AG08395 (cell line): ENCODE results near the gene TACC2.
A peak's percentile ranks its signal among the peaks of the same experiment; 100 is the strongest.
"Not testable (repeated sequence)": the region's sequence is repeated elsewhere in the genome, so short reads cannot be mapped to it uniquely, and the experiment has no call there.

Source experiments
- DNase-seq: peaks from one replicate; pipeline ENCODE4 v3.0.0; 2012; ENCODE audit warnings: mixed read lengths, low spot score

TACC2 gene

GRCh38 chr10:121978511-121978910 lies 10.5 kb upstream of the TACC2 start:
- no peak for DNase-seq

DNA sequence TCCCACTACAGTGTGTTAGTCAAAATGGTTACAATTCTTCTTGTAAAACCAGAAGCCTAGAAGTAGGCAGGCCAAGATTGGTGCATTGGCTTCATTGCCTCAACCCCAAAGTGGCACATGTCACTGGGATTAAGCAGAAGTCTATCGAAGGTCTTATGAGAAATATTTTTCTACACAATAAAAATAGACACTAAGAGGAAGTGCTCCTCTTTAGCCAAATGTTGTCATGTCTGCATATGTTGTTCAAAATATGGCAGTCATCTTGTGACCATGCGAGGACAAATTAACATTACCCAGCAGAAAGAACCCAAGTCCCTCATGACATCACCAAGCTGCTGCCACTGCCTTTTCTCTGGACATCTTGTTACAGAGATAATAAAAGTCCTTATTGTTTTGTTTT lies 7.6 kb upstream of the TACC2 start:
- DNase-seq = no peak

DNA sequence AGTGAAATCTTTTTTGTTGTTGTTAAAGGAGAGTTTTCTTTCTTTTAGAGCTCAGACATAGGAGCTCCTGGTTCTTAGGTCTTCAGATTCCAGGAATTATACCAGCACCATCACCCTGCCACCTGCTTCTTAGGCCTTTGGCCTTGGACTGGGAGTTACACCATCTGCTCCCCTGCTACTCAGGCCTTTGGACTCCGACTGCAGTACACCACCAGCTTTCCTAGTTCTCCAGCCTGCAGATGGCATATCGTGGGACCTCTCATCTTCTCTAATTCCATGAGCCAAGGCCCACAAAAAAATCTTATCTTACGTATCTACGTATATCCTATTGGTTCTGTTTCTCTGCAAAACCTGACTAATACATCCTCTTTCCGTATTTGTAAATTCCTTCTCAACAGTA lies 5.1 kb upstream of the TACC2 start:
- no peak for DNase-seq

DNA sequence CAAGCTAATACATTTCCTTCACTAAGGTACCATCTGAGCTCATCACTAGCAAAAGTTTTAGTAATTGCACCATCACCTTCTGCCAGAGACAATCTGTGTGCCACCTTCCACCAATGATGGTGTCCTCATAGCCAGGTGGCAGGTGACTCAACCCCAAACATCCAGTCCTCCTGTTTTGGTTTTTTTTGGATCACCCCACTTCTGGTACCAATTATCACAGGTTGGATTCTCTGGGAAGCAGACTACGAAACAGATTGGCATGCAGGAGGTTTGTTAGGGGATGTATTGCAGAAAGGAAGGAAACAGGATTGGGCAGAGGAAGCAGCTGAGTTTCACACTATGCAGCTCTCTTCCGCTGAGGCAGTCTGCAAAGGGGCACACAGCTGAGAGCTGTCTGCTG lies 4.5 kb upstream of the TACC2 start:
- no peak for DNase-seq

DNA sequence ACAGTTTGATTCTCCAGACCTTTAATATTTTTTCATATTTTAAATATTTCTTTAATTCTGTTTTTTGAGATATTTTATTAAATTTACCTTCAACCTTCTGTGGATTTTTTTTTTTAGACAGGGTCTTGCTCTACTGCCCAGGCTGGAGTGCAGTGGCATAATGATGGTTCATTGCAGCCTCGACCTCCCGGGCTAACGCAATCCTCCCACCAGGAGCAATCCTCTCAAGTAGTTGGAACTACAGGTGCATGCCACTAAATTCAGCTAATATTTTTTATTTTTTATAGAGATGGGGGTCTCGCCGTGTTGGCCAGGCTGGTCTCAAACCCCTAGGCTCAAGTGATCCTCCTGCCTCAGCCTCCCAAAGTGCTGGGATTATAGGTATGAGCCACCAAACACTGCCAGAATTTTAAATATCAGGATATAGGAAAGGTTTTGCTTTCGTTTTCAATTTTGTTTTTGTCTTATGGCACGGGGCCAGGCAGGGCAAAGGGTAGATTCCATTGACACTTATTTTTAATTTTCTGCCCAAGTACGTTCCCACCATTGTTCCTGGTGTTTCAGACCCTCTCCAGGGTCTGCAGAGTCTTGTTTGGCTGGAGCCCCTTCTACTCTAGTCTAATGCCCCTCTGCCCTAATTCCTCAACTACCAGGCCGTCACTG lies 1.2 kb downstream of the TACC2 start:
- no peak for DNase-seq

- DNase-seq = not testable (repeated sequence)
Measured at GRCh38 chr10:121991727-121992126, 2.8 kb downstream of the TACC2 start.

GRCh38 chr10:121994429-121994941 lies 5.5 kb downstream of the TACC2 start:
- no peak for DNase-seq

GRCh38 chr10:121998462-121998861 lies 9.5 kb downstream of the TACC2 start:
- no peak for DNase-seq

- DNase-seq = peak; percentile 20
Measured at GRCh38 chr10:121999301-121999700, 10.3 kb downstream of the TACC2 start.

DNA sequence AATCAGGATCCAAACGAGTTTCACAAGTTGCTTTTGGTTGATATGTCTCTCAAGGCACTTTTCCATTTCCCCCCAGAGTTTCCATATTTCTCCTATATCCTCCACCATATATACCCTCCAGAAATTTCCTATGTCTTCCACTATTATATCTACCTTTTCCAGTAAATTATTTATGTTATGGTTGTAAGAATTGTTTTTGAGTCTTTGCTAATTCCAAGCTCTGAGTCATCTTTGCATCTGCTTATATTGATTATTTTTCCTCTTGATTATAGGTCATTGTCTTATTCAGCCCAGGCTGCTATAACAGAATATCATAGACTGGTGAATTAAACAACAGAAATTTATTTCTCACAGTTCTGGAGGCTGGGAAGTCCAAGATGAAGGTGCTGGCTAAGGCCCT lies 12.7 kb downstream of the TACC2 start:
- DNase-seq = no peak

GRCh38 chr10:122007415-122007814 lies 18.5 kb downstream of the TACC2 start:
- no peak for DNase-seq

GRCh38 chr10:122010405-122011050 lies 21.6 kb downstream of the TACC2 start:
- DNase-seq = no peak

DNA sequence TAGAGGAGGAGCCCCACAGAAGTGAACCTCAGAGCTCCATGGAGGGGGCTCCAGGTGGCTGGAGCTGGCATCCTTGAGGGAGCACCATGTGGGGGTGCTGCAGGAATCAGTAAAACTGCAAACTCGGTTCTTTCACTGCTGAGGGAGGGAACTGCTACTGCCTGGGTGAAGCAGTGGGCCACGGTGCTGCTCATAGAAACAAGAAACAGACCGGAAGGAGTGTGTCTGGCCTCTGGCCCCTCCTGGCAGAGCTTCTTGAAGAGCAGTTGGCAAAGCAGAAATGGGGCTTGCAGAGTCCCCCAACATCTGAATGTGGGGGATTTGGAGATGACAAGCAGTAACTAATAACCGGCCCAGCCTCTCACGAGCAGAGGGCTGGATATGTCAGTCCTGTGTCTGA lies 23.8 kb downstream of the TACC2 start:
- DNase-seq = no peak

DNA sequence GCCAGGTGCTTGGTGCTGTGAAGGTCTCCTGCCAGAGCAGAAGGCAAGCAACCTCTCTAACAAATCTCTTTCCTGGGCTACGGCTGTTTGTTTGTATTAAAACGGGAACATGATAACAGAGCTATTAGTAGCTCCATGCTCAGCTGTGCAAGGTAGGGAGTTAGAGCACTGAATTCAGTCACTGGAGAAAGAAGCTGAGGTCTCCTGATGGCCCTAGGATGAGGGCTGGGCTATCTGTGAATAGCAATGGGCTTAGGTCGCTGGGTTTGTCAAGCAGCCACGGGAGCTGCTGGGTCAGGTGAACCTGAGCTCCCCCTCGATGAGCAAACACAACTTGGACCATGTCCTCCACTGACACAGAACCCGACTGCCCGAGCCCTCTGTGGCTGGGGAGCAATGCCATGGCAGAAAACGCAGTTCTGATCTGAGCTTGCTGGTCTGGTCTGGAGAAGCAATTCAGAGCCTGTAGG lies 24.4 kb downstream of the TACC2 start:
- no peak for DNase-seq

DNA sequence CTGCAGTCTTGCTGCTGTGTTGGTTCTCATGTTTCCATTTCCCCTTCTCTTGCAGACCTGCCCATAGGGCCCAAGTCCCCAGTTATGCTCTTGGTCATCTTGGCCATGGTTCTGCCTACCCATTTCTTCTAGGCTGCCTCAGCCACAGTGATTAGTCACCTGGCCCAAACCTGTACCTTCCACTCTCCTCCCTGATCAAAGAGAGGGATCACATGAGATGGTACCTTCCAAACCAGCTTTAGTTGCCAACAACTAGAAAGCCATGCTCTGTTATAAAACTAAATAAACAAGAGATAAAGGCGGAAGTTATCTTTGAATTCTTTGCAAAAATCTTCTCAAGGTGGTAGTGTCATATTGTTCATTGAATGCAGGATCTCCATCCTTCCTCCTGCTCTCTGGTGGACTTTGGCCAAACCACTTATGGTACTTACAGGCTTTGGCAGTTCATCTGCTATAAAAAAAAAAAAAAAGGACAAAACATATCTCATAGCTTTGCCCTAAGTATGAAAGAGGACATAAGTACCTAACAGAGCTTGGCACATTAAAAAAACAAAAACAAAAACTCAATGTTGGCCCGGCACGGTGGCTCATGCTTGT lies 25.8 kb downstream of the TACC2 start:
- no peak for DNase-seq

DNA sequence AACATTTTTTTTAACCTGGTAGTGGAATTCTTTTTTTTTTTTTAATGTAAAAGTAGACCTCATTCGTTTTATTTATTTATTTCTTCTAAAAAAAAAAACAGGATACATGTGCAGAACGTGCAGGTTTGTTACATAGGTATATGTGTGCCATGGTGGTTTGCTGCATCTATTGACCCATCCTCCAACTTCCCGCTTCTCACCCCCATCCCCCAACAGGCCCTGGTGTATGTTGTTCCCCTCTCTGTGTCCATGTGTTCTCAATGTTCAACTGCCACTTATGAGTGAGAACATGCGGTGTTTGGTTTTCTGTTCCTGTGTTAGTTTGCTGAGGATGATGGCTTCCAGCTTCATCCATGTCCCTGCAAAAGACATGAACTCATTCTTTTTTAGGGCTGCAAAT lies 29.0 kb downstream of the TACC2 start:
- DNase-seq = not testable (repeated sequence)

DNA sequence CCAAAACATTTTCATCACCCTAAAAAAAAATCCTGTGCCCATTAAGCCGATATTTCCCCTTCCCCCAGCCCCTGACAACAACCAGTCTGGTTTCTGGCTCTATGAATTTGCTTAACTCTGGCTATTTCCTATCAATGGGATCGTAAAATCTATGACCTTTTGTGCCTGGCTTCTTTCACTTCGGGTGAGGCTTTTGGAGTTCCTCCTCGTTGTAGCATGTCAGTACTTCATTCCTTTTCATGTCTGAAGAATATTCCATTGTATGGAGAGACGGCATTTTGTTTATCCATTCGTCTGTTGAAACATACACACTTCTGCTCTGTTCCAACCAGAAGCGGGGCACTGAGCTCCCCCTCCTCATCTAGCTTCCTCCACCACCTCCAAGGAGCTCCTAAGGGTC lies 29.5 kb downstream of the TACC2 start:
- no peak for DNase-seq

DNA sequence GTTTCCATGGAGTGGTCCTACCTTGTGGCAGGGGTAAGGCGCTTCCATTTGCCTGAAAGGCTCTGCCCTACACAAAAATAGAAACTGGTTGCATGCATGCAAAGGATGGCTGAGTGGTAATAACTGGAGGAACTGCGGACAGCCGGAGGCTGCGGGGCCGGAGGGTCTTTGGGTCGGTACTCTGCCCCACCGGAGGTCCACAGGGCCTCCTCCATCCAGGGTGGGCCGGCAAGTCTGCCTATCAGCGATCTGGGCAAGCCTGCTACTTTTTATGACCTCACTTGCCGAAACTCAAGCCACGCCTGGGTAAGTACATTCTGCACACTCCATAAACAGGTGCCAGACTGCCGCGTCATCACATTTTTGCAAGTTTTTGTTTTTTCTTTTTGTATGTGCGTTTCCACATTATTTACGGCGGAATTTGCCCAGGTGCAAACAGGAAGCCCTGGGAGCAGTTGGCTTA lies 30.0 kb downstream of the TACC2 start:
- no peak for DNase-seq

- no peak for DNase-seq
Measured at GRCh38 chr10:122019414-122019975, 30.5 kb downstream of the TACC2 start.

DNA sequence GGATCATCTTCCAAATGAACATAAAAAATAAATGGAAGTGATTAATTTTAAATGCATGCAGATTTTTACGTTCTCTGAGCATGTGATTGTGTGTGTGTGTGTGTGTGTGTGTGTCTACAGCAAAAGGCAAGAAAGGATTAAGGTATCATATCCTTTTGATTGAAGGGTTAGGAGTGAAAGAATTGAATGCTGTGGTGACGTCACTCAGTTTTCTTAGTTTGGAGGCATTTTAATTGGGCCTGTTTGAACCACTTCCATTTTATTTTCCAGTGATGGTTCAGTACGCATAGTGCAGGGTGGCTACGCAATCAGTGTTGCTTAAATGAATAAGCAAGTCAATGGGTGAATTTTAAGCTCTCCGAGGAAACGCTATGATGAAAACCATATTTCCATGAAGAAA lies 31.3 kb downstream of the TACC2 start:
- no peak for DNase-seq

DNA sequence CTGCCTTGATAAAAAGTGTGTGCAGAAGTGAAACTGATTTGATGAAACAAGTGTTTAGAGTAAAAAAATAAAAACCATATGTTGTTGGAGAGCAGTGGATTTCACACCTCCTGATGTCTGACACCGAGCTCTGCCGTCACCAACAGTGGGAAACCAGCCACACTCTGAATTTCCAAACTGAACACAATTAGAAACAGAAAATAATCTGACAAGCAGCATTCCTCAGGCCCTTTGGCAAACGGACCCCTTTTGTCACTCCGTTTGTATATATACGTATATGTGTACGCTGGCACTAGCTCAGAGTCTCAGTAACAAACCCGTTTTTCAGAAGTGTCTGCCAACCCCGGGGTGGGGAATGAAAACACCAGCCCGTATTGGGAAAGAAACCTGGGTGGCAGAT lies 32.4 kb downstream of the TACC2 start:
- peak; percentile 16 for DNase-seq

GRCh38 chr10:122021828-122022227 lies 32.9 kb downstream of the TACC2 start:
- no peak for DNase-seq

DNA sequence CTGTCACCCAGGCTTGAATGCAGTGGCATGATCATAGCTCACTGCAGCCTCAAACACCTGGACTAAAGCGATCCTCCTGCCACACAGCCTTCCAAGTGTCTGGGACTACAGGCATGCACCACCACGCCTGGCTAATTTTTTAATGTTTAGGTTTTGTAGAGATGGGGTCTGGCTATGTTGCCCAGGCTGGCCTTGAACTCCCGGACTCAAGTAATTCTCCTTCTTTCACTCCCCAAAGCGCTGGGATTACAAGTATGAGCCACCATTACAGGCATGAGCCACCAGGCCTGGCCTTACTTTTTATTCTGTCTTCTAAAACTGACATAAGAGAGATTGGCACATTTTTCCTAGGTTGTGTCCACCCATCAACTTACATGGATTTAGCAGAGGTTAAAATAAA lies 33.3 kb downstream of the TACC2 start:
- no peak for DNase-seq
